Neural progenitor cell (in vitro differentiated cells): ENCODE results near the gene MAPRE2. TPM values are rescaled to one million over a fixed set of nuclear protein-coding genes. Genes with fewer than 3 reads are reported as not detected.

ENCODE experiments used
- DNase-seq: peaks from one replicate; pipeline ENCODE4 v3.0.0-alpha.2; 2016; ENCODE audit warnings: low spot score
- H2AFZ ChIP-seq: fragments of 200-600 bp; sonication (generic); replicated peaks from 2 replicates; pipeline ENCODE4 v1.6.1; 2016; ENCODE audit warnings: antibody characterized with exemption
- H3F3A ChIP-seq: fragments of 200-600 bp; sonication (generic); 2 replicates; pipeline ENCODE4 v1.6.1; 2016; ENCODE audit warnings: antibody characterized with exemption, low read depth
- H3K27ac ChIP-seq: fragments of 200-600 bp; sonication (generic); 2 replicates; pipeline ENCODE4 v1.5.1; 2016; ENCODE audit warnings: mild to moderate bottlenecking
- H3K27me3 ChIP-seq: fragments of 200-600 bp; sonication (generic); 2 replicates; pipeline ENCODE4 v1.6.1; 2016; ENCODE audit warnings: mild to moderate bottlenecking, moderate library complexity
- H3K36me3 ChIP-seq: fragments of 200-600 bp; sonication (generic); 2 replicates; pipeline ENCODE4 v1.5.1; 2016
- H3K4me1 ChIP-seq: fragments of 200-600 bp; sonication (generic); 2 replicates; pipeline ENCODE4 v1.6.1; 2016; ENCODE audit warnings: mixed run types
- H3K4me2 ChIP-seq: fragments of 200-600 bp; sonication (generic); 2 replicates; pipeline ENCODE4 v1.6.1; 2016
- H3K4me3 ChIP-seq: fragments of 200-600 bp; sonication (generic); 2 replicates; pipeline ENCODE4 v1.5.1; 2016
- H3K79me2 ChIP-seq: fragments of 200-600 bp; sonication (generic); 2 replicates; pipeline ENCODE4 v1.6.1; 2016; ENCODE audit warnings: low read depth
- H3K9ac ChIP-seq: fragments of 200-600 bp; sonication (generic); 2 replicates; pipeline ENCODE4 v1.6.1; 2016
- H3K9me3 ChIP-seq: fragments of 200-600 bp; sonication (generic); 2 replicates; pipeline ENCODE4 v1.5.1; 2016; ENCODE audit warnings: low read depth
- H4K20me1 ChIP-seq: fragments of 200-600 bp; sonication (generic); 2 replicates; pipeline ENCODE4 v1.6.1; 2016; ENCODE audit warnings: low read depth
- H3K27ac Mint-ChIP-seq: 3 replicates; pipeline ENCODE4 v1.8.0; 2021; ENCODE audit warnings: mixed read lengths
- H3K27me3 Mint-ChIP-seq: 2 replicates; pipeline ENCODE4 v1.8.0; 2022; ENCODE audit warnings: low read depth, mild to moderate bottlenecking, inconsistent platforms, moderate library complexity, mixed read lengths; ENCODE audit not compliant: insufficient read depth
- H3K36me3 Mint-ChIP-seq: 3 replicates; pipeline ENCODE4 v1.8.0; 2021; ENCODE audit warnings: mixed read lengths
- H3K4me1 Mint-ChIP-seq: 3 replicates; pipeline ENCODE4 v1.8.0; 2021; ENCODE audit warnings: mixed read lengths
- H3K4me3 Mint-ChIP-seq: 3 replicates; pipeline ENCODE4 v1.8.0; 2021; ENCODE audit warnings: mild to moderate bottlenecking, moderate library complexity, mixed read lengths
- H3K9me3 Mint-ChIP-seq: 3 replicates; pipeline ENCODE4 v1.8.0; 2020; ENCODE audit warnings: mixed read lengths
- CTCF ChIP-seq: fragments of 200-600 bp; sonication (generic); IDR thresholded peaks from 2 replicates; pipeline ENCODE4 v1.5.1; 2017; ENCODE audit warnings: antibody characterized with exemption, mild to moderate bottlenecking
- EZH2 ChIP-seq: fragments of 200-600 bp; sonication (generic); IDR thresholded peaks from 2 replicates; pipeline ENCODE4 v1.6.1; 2017; ENCODE audit warnings: antibody characterized with exemption, mild to moderate bottlenecking, moderate library complexity
- EZH2phosphoT487 ChIP-seq: fragments of 200-600 bp; sonication (generic); IDR thresholded peaks from 2 replicates; pipeline ENCODE4 v1.6.1; 2017; ENCODE audit warnings: antibody characterized with exemption
- total RNA-seq: library from RNA; depleted of rRNA; stranded (reverse); fragments of >200 nt; gene quantifications from 2 replicates; pipeline ENCODE4 v1.2.3, GENCODE V29; 2015; ENCODE audit warnings: low replicate concordance

MAPRE2 gene
- total RNA-seq, 1 donor from 2014 or later = 34.6 TPM

- Histone ChIP-seq H3K79me2 (no peaks in the 10 kb centered on the region), H4K20me1 (no peaks in the 10 kb centered on the region), H3K9me3 (no peaks in the 10 kb centered on the region), H3K9ac (no peak overlapping the region), H3K4me2 (no peak overlapping the region), H3K27me3 (no peaks in the 10 kb centered on the region), H3K4me1 (no peaks in the 10 kb centered on the region), H3K36me3 (no peaks in the 10 kb centered on the region), H3F3A (no peaks in the 10 kb centered on the region), H3K27ac (no peak overlapping the region), H2AFZ (no peak overlapping the region), H3K4me3 (no peak overlapping the region)
- Mint-ChIP-seq H3K36me3 (no peaks in the 10 kb centered on the region), H3K27me3 (peaks cover 2% of the 10 kb centered on the region), H3K4me1 (peaks cover 17% of the 10 kb centered on the region), H3K27ac (no peak overlapping the region), H3K9me3 (no peaks in the 10 kb centered on the region), H3K4me3 (no peak overlapping the region)
- no peak for DNase-seq
- TF ChIP-seq EZH2 (no peak), EZH2phosphoT487 (no peak), CTCF (no peak)
These were observed 10.8 kb upstream of the MAPRE2 start for GRCh38 chr18:35030277-35030989.

- Mint-ChIP-seq H3K9me3 (no peaks in the 10 kb centered on the region), H3K4me1 (peaks cover 6% of the 10 kb centered on the region), H3K4me3 (no peak overlapping the region), H3K27ac (no peak overlapping the region), H3K27me3 (peaks cover 2% of the 10 kb centered on the region), H3K36me3 (no peaks in the 10 kb centered on the region)
- no peak overlapping the region for H3K27ac ChIP-seq
- H3K79me2 ChIP-seq = no peaks in the 10 kb centered on the region
- H2AFZ ChIP-seq = no peak overlapping the region
- H3K9me3 ChIP-seq = no peaks in the 10 kb centered on the region
- DNase-seq = no peak
- H3K9ac ChIP-seq = no peak overlapping the region
- H3K4me3 ChIP-seq = no peak overlapping the region
- TF ChIP-seq EZH2phosphoT487 = no peak
- TF ChIP-seq EZH2 = no peak
- TF ChIP-seq CTCF = no peak
- H4K20me1 ChIP-seq = no peaks in the 10 kb centered on the region
- H3K27me3 ChIP-seq = no peaks in the 10 kb centered on the region
- no peaks in the 10 kb centered on the region for H3K4me1 ChIP-seq
- no peak overlapping the region for H3K4me2 ChIP-seq
- H3K36me3 ChIP-seq = no peaks in the 10 kb centered on the region
- no peaks in the 10 kb centered on the region for H3F3A ChIP-seq
These were observed 9.1 kb upstream of the MAPRE2 start for GRCh38 chr18:35032113-35032512.

GRCh38 chr18:35038029-35038428 lies 3.2 kb upstream of the MAPRE2 start:
- H4K20me1 ChIP-seq = peaks cover 10% of the 10 kb centered on the region
- Mint-ChIP-seq H3K4me1 (peaks cover 21% of the 10 kb centered on the region), H3K36me3 (no peaks in the 10 kb centered on the region), H3K27ac (no peak overlapping the region), H3K27me3 (peaks cover 2% of the 10 kb centered on the region), H3K9me3 (no peaks in the 10 kb centered on the region), H3K4me3 (no peak overlapping the region)
- H2AFZ ChIP-seq = no peak overlapping the region
- no peak overlapping the region for H3K27ac ChIP-seq
- no peak overlapping the region for H3K4me2 ChIP-seq
- peaks cover 14% of the 10 kb centered on the region for H3F3A ChIP-seq
- H3K36me3 ChIP-seq = no peaks in the 10 kb centered on the region
- no peak overlapping the region for H3K4me3 ChIP-seq
- H3K27me3 ChIP-seq = no peaks in the 10 kb centered on the region
- H3K4me1 ChIP-seq = peaks cover 16% of the 10 kb centered on the region
- peaks cover 14% of the 10 kb centered on the region for H3K79me2 ChIP-seq
- TF ChIP-seq EZH2 (no peak), CTCF (no peak), EZH2phosphoT487 (no peak)
- no peak overlapping the region for H3K9ac ChIP-seq
- H3K9me3 ChIP-seq = no peaks in the 10 kb centered on the region
- DNase-seq = no peak
